Retinal pigment epithelial cell (primary cell): ENCODE measurements around the gene VPS51.
A peak's percentile ranks its signal among the peaks of the same experiment; 100 is the strongest.

Experiments used
- DNase-seq: peaks from one replicate; pipeline ENCODE4 v3.0.0-alpha.2; 2010; ENCODE audit warnings: low read depth
- H3K4me3 ChIP-seq: 2 replicates; pipeline ENCODE4 v1.5.1; 2011; ENCODE audit warnings: mild to moderate bottlenecking, low read length, control low read depth, moderate library complexity
- TF ChIP-seq, protein P1 (sequence below): conservative IDR thresholded peaks from 2 replicates; pipeline ENCODE4 v1.5.1; 2011; ENCODE audit warnings: low read depth, low read length, control low read depth, inconsistent platforms

VPS51 gene

DNA sequence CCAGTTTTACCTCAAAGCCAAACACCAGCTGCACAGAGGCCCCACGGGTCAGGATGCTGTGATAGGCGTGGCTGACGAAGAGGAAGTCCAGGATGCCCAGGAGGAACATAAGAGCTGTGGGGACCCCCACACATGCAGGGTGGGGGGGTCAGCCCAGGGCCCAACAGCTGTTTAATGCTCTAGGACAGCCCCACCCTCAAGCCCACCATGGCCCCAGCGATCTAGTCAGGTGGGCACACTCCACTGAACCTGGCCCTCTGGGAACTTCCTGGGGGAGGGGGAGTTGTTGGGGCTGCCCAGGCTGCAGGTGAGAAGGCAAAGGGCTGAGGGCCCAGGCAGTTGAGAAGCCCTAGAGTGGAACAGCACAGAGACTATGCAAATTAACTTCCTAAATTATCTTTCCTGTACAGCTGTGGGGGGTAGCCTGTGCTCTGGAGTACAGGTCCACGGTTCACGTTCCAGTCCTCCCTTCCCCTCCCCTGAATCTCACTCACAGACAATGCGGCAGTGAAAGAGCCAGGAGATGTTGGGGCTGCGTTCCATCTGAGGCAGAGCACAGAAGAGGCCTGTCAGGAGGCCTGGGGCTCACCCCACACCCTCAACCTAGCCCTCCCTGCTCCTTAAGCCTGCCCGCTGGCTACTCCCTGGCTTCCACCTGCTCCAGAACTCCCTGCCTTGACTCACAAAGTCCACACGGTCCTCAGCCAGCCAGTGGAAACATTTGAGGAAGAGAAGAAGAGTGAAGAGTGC, 36.4 kb downstream of the VPS51 start:
- DNase-seq = no peak
- no peak overlapping the region for H3K4me3 ChIP-seq
- TF ChIP-seq, protein P1, sequence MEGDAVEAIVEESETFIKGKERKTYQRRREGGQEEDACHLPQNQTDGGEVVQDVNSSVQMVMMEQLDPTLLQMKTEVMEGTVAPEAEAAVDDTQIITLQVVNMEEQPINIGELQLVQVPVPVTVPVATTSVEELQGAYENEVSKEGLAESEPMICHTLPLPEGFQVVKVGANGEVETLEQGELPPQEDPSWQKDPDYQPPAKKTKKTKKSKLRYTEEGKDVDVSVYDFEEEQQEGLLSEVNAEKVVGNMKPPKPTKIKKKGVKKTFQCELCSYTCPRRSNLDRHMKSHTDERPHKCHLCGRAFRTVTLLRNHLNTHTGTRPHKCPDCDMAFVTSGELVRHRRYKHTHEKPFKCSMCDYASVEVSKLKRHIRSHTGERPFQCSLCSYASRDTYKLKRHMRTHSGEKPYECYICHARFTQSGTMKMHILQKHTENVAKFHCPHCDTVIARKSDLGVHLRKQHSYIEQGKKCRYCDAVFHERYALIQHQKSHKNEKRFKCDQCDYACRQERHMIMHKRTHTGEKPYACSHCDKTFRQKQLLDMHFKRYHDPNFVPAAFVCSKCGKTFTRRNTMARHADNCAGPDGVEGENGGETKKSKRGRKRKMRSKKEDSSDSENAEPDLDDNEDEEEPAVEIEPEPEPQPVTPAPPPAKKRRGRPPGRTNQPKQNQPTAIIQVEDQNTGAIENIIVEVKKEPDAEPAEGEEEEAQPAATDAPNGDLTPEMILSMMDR = no peak

DNA sequence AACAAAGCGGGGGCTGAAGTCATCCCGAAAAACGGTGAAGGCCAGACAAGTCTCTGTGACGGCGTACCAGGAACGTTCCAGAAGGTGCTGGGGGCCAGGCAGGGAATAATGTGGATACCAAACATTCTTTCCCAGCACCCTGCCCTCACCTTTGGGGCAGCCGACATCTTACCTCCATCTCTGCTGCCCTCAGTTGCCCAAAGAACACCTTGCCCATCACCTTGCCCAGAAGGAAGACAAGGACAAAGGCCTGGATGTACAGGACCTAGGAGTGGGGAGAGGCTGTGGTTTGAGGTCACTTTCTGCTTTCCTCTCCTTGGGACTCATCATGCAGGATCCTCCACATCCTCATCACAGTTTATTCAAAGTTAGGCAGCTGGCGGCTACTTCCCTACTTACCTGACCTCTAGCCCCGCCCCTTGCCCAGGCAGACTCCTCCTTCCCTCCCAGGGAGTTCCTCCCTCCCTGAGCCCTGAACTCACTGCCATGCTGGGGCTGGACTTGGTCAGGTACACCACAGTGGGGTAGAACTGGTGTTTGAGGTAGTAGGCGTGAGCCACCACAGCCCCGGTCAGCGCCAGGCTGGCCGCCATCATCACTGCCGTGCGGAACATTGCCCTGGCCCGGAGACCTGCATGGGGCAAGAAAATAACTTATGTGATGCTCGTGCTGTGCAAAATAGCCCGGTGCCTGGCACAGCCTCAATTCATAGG, 37.1 kb downstream of the VPS51 start:
- TF ChIP-seq, protein P1 = no peak
- peak overlapping the region; percentile 91 for H3K4me3 ChIP-seq
- no peak for DNase-seq

DNA sequence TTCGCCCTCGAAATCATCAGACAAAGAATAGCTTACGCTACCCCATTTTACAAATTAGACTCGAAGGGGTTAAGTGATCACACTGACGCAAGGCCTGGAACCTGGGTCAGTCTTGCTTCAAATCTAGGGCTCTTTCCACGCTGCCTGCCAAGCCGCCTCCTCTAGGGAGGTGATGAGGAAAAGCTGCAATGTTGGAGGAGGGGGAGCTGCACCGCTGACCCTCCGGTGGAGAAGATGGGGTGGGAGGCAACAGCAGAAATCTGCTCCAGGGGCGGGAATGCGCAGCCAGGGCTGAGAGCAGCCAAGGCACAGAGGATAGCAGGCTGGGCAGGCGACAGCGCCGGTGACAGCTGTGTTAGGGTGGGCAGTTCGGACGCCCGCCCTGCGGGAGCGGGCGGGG, 37.7 kb downstream of the VPS51 start:
- DNase-seq = no peak

DNA sequence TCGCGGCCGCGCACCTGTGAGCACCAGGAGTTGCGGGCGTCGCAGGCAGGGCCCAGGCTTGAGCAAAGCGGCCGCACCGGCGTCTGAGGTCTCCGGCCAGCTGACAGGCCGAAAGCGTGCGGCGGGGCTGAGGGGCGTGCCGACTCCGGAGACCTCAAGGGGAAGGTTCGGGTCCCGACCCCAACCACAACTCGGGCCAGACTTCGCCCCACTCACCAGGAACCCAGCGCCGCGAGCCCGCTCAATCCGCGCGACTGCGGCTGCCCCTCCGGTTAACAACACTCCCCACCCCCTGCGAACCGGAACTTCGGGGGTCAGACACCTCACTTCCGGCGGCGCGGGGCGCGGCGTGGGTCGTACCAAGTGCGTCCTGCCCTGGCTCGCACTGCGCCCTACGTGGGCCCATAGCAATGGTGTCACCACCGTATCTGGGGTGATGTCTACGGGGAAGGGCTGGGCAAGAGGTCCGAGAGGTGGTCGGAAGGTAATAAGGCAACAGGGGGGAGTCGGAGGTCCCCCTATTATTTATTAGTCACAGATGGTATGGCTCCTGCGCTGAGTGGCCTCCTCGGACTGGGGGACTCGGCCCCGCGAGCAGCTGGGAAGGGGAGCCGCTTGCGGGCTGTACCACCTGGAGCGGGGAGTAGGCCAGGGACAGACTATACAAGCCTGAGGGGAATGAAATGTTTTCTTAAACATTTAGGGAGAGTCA, 38.4 kb downstream of the VPS51 start, which contains the start of gene SYVN1:
Gene SYVN1, minus strand, starts transcription at position 280 of the 712 bp plus-strand sequence. CDS start 918 bp downstream, outside the sequence.
- TF ChIP-seq, protein P1 = no peak
- H3K4me3 ChIP-seq = peak within 1 kb of the TSS; percentile 91
- DNase-seq = peak; percentile 62

More for the DNA sequence above, 37.7 kb downstream of the VPS51 start:
- TF ChIP-seq, protein P1 = no peak
- peak overlapping the region; percentile 91 for H3K4me3 ChIP-seq

DNA sequence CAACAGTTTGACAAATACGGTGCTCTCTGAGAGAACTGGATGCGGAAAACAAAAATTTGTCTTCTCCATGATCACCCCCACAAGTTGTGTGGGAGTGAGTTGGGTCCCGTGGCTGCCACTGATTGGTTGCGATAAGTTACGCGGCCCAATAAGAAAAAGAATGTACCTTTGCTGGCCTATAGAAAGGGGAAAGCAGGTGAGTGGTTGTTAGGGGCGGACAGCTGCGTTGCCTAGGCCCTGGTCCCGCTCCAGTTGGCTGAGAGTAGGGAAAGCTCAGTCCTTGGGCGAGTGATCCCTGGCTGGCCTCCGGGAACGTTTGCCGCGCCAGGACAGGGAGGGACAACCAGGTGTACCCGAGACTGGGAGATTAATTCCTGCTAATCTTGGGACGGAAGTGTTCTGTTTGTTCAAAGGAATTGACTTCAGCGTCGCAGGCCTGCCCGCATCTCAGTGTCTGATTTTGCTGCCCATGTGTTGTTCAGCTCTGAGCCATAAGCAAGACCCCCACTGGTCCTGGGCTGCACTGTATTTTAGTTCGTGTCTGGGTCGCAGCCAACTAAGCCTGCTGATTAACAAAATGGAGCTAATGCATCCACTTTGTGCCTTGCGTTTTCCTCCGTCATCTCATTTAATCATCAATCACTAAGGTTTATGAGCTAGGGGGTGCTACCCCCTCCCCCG, 39.1 kb downstream of the VPS51 start:
- peak overlapping the region; percentile 91 for H3K4me3 ChIP-seq
- DNase-seq = peak; percentile 97
- TF ChIP-seq, protein P1 = no peak

DNA sequence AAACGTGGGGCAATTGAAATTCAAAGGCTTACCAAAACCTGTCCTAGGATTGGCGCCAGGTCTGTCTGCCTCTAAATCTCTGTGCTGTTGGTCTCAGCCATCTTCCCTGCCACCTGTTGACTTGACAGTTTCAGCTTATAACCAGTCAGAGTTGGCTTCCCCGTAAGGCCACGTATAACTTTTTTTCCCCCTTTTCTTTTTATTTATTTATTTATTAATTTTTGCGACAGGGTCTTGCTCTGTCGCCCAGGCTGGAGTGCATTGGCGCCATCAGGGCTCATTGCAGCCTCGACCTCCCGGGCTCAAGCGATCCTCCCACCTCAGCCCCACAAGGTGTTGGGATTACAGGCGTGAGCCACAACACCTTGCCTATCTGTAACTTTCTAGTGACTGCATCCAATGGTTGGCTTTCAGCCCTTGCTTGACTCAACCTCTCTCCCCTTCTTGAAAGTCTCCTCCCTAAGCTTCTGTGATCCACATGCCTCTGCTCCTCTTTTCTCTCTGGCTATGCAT, 39.7 kb downstream of the VPS51 start:
- TF ChIP-seq, protein P1 = no peak
- H3K4me3 ChIP-seq = peak overlapping the region; percentile 91
- DNase-seq = no peak
